Mammary epithelial cell (primary cell): Measurements from ENCODE around the gene MYCBP.

Source experiments
- CTCF ChIP-seq, 2 donors: IDR thresholded peaks in 1 of 2; conservative IDR thresholded peaks in 1 of 2; 2 replicates each; pipeline ENCODE4 v1.5.1; 2011 to 2012; ENCODE audit warnings: inconsistent platforms in 2 of 2, low read length in 2 of 2, mild to moderate bottlenecking in 2 of 2, control low read depth in 1 of 2, low read depth in 1 of 2; ENCODE audit not compliant: insufficient read depth in 1 of 2; ENCODE audit errors: extremely low read depth in 1 of 2
- EZH2 ChIP-seq: IDR thresholded peaks from 2 replicates; pipeline ENCODE4 v1.6.1; 2012; ENCODE audit warnings: low read length, inconsistent platforms, borderline replicate concordance

- TF ChIP-seq CTCF (conservative IDR thresholded peaks at IDR 0.05 in 1 of 2, IDR thresholded peaks at IDR 0.05 in 1 of 2; ENCODE audit: extremely low read depth in 1 of 2, insufficient read depth in 1 of 2, low read depth in 1 of 2, low read length in 2 of 2) (peak; percentile 54 to 59), EZH2 (peak; percentile 19)
Observed at GRCh38 chr1:38818175-38818976, 54.8 kb downstream of the MYCBP start.
